Activated CD4-positive, CD25-positive, alpha-beta regulatory T cell treated with anti-CD3 and anti-CD28 coated beads, Interleukin-2, amount 50 U/mL, for 72 hours (primary cell): ENCODE results near the gene FAM20C.

Experiments used
- DNase-seq: peaks from one replicate; pipeline ENCODE4 v3.0.0; 2021

FAM20C gene

GRCh38 chr7:211033-211714 is 18.8 kb downstream of the FAM20C start:
- no peak for DNase-seq

DNA sequence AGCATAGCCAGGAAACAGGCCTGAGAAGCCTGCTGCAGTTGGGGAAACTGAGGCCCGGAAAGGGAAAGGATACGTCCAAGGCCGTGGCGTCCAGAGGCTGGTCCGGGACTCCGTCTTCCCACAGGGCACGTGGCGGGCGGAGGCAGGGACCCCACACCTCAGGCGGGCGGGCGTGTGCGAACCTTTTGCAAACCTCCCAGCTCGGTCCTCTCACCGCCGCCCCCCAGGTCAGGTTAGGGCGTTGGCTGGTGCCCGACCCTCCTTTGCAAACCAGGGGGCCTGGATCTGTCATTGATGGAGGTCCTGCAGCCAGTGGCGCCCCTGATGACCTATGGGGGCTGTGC is 19.3 kb downstream of the FAM20C start:
- no peak for DNase-seq

- no peak for DNase-seq
Observed at GRCh38 chr7:212754-213153, 20.4 kb downstream of the FAM20C start.

DNA sequence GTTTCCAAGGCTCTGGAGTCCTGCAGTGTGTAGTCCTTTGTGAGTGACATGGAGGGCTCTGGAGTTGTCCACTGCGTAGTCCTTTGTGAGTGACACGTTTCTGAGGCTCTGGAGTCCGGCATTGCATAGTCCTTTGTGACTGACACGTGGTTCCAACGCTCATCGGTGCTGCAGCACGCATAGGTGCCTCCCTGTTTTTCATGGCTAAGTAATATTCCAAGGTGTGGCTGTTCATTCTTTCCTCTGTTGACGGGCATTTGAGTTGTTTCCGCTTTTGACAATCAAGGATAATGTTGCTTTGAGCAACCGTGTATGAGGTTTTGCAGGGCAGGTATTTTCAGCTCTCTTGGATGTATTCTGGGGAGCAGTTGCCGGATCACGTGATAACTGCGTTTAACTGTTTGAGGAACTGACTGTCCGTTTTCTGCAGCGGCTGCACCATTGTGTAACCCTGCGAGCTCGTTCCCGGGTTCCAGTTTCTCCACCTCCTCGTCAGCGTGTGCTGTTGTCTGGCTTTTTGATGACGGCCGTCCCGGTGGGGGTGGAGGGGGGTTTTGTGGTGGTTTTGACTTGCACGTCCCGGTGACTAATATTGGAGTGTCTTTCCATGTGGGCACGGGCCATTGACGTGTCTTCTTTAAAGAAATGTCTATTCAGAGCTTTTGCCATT is 21.1 kb downstream of the FAM20C start:
- no peak for DNase-seq

DNA sequence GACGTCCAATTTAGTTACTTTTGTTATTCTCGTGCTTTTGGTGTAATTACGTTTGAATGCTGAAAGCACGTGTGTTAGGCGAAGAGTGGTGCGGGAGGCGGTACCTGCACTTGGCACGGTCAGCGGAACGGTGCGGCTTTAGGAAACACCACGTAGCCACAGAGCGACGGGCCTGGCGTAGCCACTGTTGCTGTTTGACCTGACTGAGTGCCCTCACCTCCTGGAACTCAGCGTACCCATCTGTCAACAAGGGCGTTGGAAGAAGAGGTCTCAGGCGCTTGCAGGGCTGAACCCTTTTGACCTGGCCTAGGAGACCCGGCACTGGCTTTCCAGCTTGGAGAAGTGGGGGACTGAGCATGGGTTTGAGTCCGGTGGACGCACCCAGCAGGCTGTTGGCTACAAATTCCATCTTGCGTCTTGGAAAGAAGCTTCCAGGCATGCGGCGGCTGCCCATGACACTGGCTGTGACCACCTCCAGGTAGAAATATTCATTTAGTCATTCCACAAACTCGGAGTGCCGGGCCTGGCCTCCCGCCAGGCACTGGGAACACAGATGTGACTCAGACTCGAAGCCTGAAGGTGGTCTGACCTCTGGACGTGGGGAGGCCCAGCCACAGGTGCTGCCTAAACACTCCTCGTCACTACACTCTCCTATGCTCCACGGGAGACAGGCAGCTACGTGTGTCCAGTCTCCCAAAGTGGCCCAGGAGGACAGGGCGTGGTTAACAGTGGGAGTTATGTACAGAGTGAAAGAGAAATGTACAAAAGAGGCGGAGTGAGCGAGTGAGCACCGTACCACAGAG is 22.2 kb downstream of the FAM20C start:
- DNase-seq, result no peak

- no peak for DNase-seq
Observed at GRCh38 chr7:216360-217300, 24.3 kb downstream of the FAM20C start.

GRCh38 chr7:217781-218180 is 25.4 kb downstream of the FAM20C start:
- no peak for DNase-seq

DNA sequence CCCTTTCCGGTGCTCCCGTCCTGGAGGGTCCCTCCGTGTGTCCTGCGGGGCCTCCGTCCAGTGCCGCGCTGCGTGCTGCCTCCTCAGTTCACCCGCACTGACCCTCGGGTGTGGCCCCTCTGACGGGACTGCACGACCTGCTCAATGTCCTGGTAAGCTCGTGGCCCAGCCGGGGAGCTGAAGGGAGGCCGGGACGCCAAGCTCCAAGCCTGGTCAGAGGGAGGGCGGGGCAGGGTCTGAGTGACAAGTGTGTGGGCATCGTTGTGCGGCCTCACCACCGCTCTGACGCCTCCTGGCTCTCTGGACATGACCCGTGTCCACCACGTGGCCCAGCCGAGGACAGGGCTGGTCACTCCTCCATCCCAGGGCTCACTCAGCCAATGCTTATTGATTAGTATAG is 25.9 kb downstream of the FAM20C start:
- DNase-seq, result no peak

DNA sequence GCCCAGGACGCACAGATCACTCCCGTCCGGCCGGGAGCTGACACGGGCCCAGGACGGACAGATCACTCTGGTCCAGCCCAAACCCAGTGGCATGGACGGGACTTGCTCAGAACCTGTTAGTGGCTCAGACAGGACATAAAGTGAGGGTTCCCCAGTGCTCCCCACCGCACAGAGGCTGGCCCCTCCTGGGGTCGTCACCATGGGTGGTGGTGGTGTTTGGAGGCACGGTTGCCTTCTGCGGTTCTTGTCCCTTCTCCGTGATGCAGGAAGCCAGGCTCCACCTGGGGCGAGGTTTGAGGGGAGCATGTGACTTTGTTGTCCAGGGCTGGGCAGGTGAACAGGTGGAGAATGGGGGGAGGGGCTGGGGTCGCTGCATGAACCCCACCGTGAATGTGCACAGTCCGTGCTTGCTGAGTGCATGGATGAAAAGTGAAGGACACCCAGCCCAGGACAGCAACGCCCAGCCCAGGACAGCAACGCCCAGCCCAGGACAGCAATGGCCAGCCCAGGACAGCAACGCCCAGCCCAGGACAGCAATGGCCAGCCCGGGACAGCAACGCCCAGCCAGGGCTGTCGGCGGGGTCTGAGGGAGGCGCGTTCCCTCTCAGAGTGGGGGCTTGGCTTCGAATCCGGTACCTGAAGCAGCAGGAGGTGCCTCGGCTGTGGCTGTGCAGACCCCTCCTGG is 26.7 kb downstream of the FAM20C start:
- no peak for DNase-seq

- no peak for DNase-seq
Observed at GRCh38 chr7:219581-220150, 27.3 kb downstream of the FAM20C start.

- DNase-seq, result no peak
Observed at GRCh38 chr7:220151-220841, 27.9 kb downstream of the FAM20C start.

DNA sequence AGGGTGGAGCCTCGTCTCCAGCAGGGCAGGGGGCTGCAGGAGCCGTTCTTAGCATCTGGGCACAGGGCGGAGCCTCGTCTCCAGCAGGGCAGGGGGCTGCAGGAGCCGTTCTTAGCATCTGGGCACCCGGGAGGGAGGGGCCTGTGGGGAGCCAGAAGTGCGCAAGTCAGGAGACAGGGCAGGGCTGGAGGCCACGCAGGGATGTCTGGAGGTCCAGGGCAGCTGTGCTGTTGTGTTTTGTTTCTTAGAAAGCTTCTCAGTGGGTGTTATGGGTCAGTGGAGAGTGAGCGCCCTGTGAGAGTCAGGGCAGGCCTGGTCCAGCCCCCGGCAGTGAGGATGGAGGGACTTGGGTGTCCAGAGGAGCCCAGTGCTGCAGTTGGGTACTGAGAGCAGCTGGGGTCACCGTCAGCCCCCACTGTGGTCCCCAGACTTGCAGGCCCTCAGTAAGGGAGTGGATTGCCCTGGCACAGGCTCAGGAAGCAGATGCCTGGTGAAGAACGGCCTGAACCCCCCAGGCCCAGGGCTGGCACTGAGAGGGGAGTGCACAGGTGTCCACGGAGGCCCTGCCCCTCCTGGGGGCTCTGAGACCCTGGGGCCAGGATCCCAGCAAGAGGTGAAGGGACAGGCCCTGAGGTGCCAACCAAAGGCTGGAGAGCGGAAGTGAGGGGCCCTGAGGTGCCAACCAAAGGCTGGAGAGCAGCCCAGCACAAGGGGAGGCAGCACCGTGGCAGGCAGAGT is 29.8 kb downstream of the FAM20C start:
- no peak for DNase-seq

DNA sequence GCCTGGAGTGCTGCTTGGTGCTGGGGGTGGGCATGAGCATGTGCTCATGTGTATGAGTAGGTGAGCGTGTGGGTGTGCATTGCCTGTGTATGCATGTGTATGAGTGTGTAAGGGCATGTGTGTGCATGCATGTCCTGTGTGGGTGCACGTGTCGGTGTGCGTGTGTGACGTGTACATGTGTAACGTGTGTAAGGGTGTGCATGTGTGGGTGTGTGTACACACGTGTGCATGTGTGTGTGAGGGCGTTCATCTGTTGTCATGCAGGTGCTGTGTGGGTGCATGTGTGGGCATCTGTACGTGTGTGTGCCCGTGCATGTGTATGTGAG is 30.3 kb downstream of the FAM20C start:
- no peak for DNase-seq

DNA sequence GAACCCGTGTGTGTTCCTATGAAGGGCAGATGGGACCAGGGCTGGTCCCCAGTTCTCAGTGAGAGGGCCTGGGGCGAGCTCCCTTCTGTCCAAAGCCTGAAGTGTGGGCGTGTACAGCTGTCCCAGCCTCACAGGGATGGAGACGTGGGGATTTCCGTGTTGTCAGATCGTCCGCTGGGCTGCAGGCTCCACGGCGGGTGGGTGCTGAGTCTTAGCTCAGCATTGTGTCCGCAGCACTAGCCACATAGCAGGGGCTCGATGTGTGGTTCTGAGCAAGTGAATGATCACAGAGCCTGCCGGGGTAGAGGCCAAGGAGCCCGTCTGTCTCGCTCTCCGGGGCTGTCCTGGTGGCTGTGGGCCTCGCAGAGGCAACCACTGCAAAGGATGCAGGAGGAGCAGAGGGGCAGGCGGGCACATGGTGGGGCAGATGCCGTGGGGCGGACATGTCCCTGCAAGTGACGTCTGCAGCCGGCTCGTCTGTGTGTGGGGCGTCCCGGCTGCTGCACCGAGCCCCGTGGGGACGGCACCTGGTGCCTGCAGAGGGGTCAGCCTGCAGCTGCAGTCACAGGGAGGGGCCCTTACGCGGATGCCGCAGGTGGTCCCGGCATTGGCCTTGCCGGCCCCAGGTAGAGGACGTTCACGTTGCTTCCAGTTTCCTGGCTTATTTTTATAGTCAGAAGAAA is 30.9 kb downstream of the FAM20C start:
- no peak for DNase-seq

- no peak for DNase-seq
Observed at GRCh38 chr7:223861-224260, 31.5 kb downstream of the FAM20C start.

DNA sequence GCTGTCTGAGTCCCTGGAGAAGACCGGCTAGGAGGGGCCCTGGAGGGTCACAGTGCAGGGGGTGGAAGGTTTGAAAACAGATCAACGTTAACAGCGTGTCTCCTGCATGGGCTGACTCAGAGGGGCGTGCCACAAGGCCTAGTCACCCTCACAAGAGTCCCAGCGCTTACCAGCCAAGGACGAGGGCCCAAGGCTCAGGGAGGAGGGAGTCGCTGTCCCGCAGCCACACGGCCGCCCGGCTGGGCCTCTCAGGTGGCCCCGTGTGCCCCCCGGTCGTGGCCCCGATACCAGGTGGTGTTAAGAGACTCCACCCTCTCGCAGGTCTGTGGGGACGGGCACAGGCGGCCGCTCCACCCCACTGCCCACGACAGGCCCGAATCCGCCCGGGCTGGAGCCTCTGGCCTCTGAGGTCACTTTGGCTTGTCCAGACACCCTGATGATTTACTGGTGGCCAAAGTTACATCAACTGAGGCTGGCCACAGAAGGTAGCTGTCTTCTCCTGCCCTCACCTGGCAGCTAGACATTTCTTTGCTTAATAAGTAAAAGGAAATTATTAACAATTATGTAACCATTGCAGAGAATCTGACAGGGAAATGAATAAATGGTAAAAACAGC is 34.0 kb downstream of the FAM20C start:
- no peak for DNase-seq

GRCh38 chr7:227926-228325 is 35.6 kb downstream of the FAM20C start:
- DNase-seq, result no peak

GRCh38 chr7:228610-229009 is 36.2 kb downstream of the FAM20C start:
- no peak for DNase-seq

GRCh38 chr7:229184-229964 is 37.0 kb downstream of the FAM20C start:
- no peak for DNase-seq
